GM12874 (cell line): Measurements from ENCODE around the gene FOXN1.

ENCODE experiments used
- CTCF ChIP-seq: IDR thresholded peaks from 2 replicates; pipeline ENCODE4 v1.5.1; 2011; ENCODE audit warnings: low read depth, mild to moderate bottlenecking, control low read depth, low read length, moderate library complexity; ENCODE audit not compliant: insufficient read depth

Gene FOXN1

GRCh38 chr17:28499684-28500357, 6.3 kb upstream of the FOXN1 start:
- no peak for TF ChIP-seq CTCF

GRCh38 chr17:28500712-28501379, 5.3 kb upstream of the FOXN1 start:
- no peak for TF ChIP-seq CTCF

GRCh38 chr17:28501421-28502284, 4.5 kb upstream of the FOXN1 start:
- no peak for TF ChIP-seq CTCF

- TF ChIP-seq CTCF, result no peak
Observed at GRCh38 chr17:28503420-28503819, 2.7 kb upstream of the FOXN1 start.

- no peak for TF ChIP-seq CTCF
Observed at GRCh38 chr17:28506763-28507487, 777 bp downstream of the FOXN1 start.

GRCh38 chr17:28507567-28508203, 1.5 kb downstream of the FOXN1 start:
- no peak for TF ChIP-seq CTCF
